Neural crest cell (in vitro differentiated cells): ENCODE results near the gene KCNC1. TPM values are rescaled to one million over a fixed set of nuclear protein-coding genes. Genes with fewer than 3 reads are reported as not detected.

Experiments
- DNase-seq: peaks from one replicate; pipeline ENCODE4 v3.0.0; 2021; ENCODE audit warnings: low read depth, mixed read lengths, low spot score
- H3K27ac Mint-ChIP-seq: one replicate; pipeline ENCODE4 v1.8.0; 2021; ENCODE audit warnings: mild to moderate bottlenecking, mixed read lengths; ENCODE audit not compliant: unreplicated experiment
- H3K27me3 Mint-ChIP-seq: 2 replicates; pipeline ENCODE4 v1.8.0; 2021; ENCODE audit warnings: low read depth, mild to moderate bottlenecking, mixed read lengths
- H3K36me3 Mint-ChIP-seq: 2 replicates; pipeline ENCODE4 v1.8.0; 2021; ENCODE audit warnings: low read depth, mild to moderate bottlenecking, mixed read lengths
- H3K4me1 Mint-ChIP-seq: 2 replicates; pipeline ENCODE4 v1.8.0; 2021; ENCODE audit warnings: mixed read lengths
- H3K4me3 Mint-ChIP-seq: one replicate; pipeline ENCODE4 v1.8.0; 2021; ENCODE audit warnings: mild to moderate bottlenecking, mixed read lengths
- H3K9me3 Mint-ChIP-seq: 2 replicates; pipeline ENCODE4 v1.8.0; 2021; ENCODE audit warnings: mixed read lengths
- total RNA-seq: library from RNA; stranded (reverse); gene quantifications from 2 replicates; pipeline ENCODE4 v1.2.1, GENCODE V29; 2021
- TF ChIP-seq, protein P1 (sequence below): fragments of 200-600 bp; sonication (generic); conservative IDR thresholded peaks from 2 replicates; pipeline ENCODE4 v1.5.0; 2021; ENCODE audit warnings: antibody characterized with exemption, mild to moderate bottlenecking

KCNC1 gene
- total RNA-seq, 1 donor from 2014 or later = 10.2 TPM

DNA sequence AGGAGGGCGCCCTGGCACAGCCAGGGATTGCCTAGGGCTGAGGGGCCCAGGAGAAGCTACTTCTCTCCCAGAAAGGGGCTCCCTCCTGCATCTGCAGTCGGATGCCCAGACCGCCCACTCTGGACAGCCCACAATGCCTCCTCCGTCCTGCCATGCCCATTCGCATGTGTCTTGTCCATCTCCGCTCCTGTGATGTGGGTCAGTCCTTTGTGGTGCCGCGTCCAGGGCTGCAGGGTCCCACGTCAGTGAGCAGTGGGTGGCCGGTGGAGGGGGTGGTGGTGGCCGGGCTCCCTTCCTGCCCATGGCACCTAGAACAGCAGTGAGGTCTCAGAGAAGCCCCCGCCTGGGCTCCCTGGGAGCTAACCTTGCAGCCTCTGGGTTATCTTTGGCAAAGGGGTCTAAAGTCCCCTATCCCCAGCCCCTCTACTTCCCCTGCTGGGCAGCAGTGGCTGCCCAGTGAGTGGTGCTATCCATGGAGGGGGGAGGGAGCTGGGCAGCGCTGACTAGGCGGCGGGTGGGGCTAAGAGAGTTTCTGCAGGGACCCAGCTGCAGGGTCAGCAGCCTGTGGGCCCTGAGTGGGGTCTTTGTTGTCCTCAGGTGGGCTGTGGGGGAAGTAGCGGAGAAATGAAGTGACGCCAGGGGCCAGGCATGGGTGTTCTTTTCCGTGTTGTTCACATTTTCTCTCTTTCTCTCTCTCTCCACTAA is 41.1 kb downstream of the KCNC1 start:
- no peak for DNase-seq
- Mint-ChIP-seq H3K4me1 (peaks cover 8% of the 10 kb centered on the region), H3K36me3 (peaks cover 6% of the 10 kb centered on the region), H3K27me3 (no peaks in the 10 kb centered on the region), H3K4me3 (no peak overlapping the region), H3K27ac (peak overlapping the region; percentile 1), H3K9me3 (no peaks in the 10 kb centered on the region)
- TF ChIP-seq, protein P1, sequence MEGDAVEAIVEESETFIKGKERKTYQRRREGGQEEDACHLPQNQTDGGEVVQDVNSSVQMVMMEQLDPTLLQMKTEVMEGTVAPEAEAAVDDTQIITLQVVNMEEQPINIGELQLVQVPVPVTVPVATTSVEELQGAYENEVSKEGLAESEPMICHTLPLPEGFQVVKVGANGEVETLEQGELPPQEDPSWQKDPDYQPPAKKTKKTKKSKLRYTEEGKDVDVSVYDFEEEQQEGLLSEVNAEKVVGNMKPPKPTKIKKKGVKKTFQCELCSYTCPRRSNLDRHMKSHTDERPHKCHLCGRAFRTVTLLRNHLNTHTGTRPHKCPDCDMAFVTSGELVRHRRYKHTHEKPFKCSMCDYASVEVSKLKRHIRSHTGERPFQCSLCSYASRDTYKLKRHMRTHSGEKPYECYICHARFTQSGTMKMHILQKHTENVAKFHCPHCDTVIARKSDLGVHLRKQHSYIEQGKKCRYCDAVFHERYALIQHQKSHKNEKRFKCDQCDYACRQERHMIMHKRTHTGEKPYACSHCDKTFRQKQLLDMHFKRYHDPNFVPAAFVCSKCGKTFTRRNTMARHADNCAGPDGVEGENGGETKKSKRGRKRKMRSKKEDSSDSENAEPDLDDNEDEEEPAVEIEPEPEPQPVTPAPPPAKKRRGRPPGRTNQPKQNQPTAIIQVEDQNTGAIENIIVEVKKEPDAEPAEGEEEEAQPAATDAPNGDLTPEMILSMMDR = no peak

DNA sequence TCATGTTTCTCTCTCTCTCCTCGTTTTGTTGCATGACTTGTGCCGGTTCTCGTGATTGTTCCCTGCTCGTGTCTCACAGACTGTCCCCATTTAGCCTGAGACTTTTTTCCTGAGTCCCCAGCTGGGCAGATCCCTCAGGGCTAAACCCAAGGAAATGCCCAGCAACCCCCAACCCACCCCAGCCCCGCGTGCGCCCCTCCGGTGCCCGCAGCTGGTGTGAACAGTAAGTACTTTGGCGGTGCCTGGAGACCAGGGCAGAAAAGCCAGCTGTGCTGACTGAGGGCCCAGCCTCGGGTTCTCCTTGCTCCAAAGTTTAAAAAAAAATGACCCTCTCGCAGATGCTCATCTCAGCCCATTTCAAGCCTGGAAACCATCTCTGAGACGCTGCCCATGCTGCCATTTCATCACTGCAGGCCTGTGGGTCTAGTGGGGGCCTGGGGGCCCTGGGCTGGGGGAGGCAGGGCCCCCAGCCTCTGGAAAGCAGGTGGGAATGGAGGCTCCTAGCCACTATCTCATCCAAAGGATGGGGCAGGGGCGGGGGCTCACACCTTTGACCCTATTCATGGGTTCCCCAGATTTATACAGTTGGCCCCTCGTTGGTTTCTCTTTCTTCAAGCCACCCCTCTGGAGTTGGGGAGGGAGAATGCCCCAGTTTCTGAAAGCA is 41.8 kb downstream of the KCNC1 start:
- peaks cover 8% of the 10 kb centered on the region for H3K4me1 Mint-ChIP-seq
- peak overlapping the region; percentile 1 for H3K27ac Mint-ChIP-seq
- H3K27me3 Mint-ChIP-seq = no peaks in the 10 kb centered on the region
- no peaks in the 10 kb centered on the region for H3K9me3 Mint-ChIP-seq
- H3K36me3 Mint-ChIP-seq = peaks cover 6% of the 10 kb centered on the region
- TF ChIP-seq, protein P1 = no peak
- H3K4me3 Mint-ChIP-seq = no peak overlapping the region
- DNase-seq = no peak

DNA sequence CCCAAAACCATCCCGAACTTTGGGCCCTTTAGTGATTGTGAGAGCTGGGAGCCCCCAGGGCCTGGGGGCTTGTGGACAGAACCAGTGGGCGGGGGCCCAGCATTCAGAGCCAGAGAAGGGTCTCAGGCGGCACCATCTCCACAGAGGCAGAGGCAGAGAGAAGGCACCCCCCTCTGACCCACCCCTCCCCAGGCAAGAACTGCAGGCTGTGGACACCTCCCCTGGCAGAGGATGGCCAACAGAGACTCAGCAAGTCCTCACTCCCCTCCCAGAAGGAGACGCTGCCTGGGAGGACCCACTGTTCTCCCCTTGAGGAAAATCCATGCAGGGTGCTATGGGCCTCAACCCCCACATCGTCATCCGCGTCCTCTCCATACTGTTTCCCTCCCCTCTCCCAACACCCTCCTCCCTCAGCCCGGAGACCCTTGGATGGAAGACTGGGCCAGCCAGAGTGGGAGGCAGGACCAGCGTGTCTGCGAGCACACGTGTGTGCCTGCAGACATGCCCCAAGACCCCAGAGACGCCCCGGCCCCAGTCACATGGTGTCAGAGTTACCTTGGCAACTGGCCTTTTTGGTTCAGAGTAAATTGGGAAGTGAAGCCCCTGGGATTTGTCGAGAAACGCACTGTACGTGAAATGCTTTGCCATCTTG is 42.6 kb downstream of the KCNC1 start:
- TF ChIP-seq, protein P1 = no peak
- no peak overlapping the region for H3K4me3 Mint-ChIP-seq
- H3K4me1 Mint-ChIP-seq = peaks cover 8% of the 10 kb centered on the region
- no peak for DNase-seq
- no peaks in the 10 kb centered on the region for H3K27me3 Mint-ChIP-seq
- H3K36me3 Mint-ChIP-seq = peaks cover 3% of the 10 kb centered on the region
- peak overlapping the region; percentile 81 for H3K27ac Mint-ChIP-seq
- no peaks in the 10 kb centered on the region for H3K9me3 Mint-ChIP-seq

DNA sequence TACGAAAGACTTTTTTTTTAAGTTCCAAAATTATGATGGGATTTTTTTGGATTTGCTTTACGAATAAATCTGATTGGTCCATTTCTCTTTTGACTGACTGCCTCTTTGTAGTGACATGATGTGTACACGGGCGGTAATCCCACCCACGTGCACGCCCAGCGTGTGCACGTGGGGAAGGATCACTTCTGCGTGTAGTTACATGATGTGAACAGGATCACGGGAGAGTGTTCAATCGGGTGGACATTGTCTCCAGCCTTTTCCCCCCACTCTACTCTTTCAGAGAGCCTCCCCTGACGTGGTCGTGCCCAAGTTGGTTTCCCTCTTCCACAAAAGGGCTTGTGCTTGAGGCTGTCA is 43.1 kb downstream of the KCNC1 start:
- Mint-ChIP-seq H3K36me3 (peaks cover 2% of the 10 kb centered on the region), H3K27me3 (no peaks in the 10 kb centered on the region), H3K4me3 (no peak overlapping the region), H3K9me3 (no peaks in the 10 kb centered on the region), H3K4me1 (peaks cover 8% of the 10 kb centered on the region), H3K27ac (peak overlapping the region; percentile 81)
- TF ChIP-seq, protein P1 = no peak
- DNase-seq = no peak

DNA sequence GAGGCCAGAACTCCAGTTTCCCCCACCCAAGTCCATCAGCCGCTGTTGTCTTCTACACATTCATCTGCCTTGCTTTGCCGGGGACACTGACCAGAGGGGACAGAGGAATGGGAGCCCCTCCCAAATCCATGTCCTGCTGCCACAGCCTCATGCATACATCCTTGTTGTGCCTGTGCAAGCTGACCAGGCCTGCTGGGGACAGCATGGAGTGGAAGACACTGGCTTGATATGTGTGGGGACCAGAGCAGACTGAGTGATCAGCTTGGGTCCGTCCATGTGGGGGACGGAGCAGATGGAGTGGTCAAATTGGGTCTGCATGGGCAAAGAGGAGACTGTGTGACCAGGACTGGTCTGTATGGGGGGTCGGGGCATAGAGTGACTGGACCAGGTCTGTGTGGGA is 43.8 kb downstream of the KCNC1 start:
- H3K36me3 Mint-ChIP-seq = peaks cover 2% of the 10 kb centered on the region
- no peaks in the 10 kb centered on the region for H3K27me3 Mint-ChIP-seq
- H3K27ac Mint-ChIP-seq = no peak overlapping the region

More for the DNA sequence above, 43.8 kb downstream of the KCNC1 start:
- TF ChIP-seq, protein P1 = no peak
- DNase-seq = no peak
- Mint-ChIP-seq H3K9me3 (no peaks in the 10 kb centered on the region), H3K4me1 (peaks cover 8% of the 10 kb centered on the region), H3K4me3 (no peak overlapping the region)
